Activated naive CD8-positive, alpha-beta T cell treated with anti-CD3 and anti-CD28 coated beads for 36 hours (primary cell): ENCODE results near the gene PTPRN2. TPM values are rescaled to one million over a fixed set of nuclear protein-coding genes. Genes with fewer than 3 reads are reported as not detected.
"Not testable (repeated sequence)": the region's sequence is repeated elsewhere in the genome, so short reads cannot be mapped to it uniquely, and the experiment has no call there.

Experiments
- DNase-seq: peaks from one replicate; pipeline ENCODE4 v3.0.0; 2021
- H3K27ac Mint-ChIP-seq: one replicate; pipeline ENCODE4 v1.8.0; 2022; ENCODE audit warnings: mild to moderate bottlenecking, moderate library complexity, mixed read lengths
- H3K27me3 Mint-ChIP-seq: one replicate; pipeline ENCODE4 v1.8.0; 2022; ENCODE audit warnings: mild to moderate bottlenecking, mixed read lengths
- H3K36me3 Mint-ChIP-seq: one replicate; pipeline ENCODE4 v1.8.0; 2021; ENCODE audit warnings: mild to moderate bottlenecking, mixed read lengths
- H3K4me1 Mint-ChIP-seq: one replicate; pipeline ENCODE4 v1.8.0; 2021; ENCODE audit warnings: mixed read lengths
- H3K4me3 Mint-ChIP-seq: one replicate; pipeline ENCODE4 v1.8.0; 2022; ENCODE audit warnings: mild to moderate bottlenecking, moderate library complexity, mixed read lengths
- H3K9me3 Mint-ChIP-seq: one replicate; pipeline ENCODE4 v1.8.0; 2022; ENCODE audit warnings: mixed read lengths
- total RNA-seq, 2 experiments: library from RNA; stranded (reverse); gene quantifications; one replicate each; pipeline ENCODE4 v1.2.3, GENCODE V29; 2021

The PTPRN2 gene
- total RNA-seq, 2 experiments from 2014 or later = 0.72 to 0.74 TPM

DNA sequence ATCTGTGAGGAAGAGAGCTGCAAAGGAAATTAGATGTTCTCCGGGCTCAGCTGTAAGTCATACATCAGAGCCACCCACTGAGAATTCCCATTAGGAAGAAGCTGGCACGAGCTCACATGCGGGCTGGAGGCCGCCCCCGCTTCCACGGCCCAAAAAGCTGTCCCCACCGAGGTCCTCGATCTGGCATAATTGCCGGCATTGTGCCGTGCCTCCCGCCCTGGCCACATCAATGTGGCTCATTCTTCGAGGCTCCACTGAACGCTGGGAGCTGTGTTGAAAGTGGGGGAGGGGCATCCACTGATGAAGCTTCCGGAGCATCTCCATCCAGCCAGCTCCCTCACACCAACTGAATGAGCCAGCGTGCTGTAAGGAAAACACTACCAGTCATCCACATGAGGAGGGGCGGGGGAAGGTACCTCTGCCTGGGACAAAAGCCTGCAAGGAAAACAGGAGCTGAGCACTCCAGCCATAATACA is 173.1 kb downstream of the PTPRN2 start:
- peaks cover 3% of the 10 kb centered on the region for H3K27me3 Mint-ChIP-seq
- no peak for DNase-seq
- peaks cover 7% of the 10 kb centered on the region for H3K9me3 Mint-ChIP-seq
- H3K36me3 Mint-ChIP-seq = no peaks in the 10 kb centered on the region
- H3K4me1 Mint-ChIP-seq = no peaks in the 10 kb centered on the region
- no peak overlapping the region for H3K4me3 Mint-ChIP-seq
- H3K27ac Mint-ChIP-seq = no peak overlapping the region

- H3K9me3 Mint-ChIP-seq = peaks cover 7% of the 10 kb centered on the region
- H3K27ac Mint-ChIP-seq = no peak overlapping the region
- no peak overlapping the region for H3K4me3 Mint-ChIP-seq
- no peaks in the 10 kb centered on the region for H3K36me3 Mint-ChIP-seq
- H3K4me1 Mint-ChIP-seq = no peaks in the 10 kb centered on the region
- peaks cover 3% of the 10 kb centered on the region for H3K27me3 Mint-ChIP-seq
- no peak for DNase-seq
These were observed 173.6 kb downstream of the PTPRN2 start for GRCh38 chr7:158414002-158414401.

DNA sequence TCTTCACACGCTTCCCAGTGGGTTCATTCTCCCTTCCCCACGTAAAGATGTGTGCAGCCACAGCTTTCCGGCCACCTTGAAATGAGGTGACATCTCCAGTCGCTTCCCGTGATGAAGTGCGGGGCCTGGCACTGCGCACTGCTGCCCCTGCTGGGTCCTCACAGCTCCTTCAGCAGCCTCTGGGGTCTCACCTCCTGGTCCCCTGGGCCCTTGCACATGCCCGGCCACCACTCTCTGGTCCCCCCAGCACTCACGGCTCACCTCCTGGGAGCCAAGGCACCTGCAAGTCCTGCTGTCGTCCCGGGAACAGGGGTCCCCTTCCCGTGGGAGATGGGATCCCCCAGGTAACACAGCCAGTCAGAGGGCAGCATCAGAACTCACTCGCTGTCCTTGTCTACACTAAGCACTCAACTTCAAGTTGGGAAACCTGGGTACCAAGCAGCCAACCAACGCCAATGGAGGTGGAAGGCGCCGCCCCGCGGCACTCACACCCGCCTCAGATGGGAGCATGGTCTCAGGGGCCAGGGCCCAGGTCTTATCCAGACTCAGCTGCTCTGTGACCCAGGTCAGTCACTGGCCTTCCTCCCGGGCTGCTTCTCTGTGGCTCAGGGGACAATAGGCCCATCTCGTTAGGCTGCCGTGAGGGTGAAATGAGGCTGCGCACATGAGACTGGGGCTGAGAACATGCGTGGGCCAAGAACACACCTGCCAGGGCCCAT is 176.2 kb downstream of the PTPRN2 start:
- Mint-ChIP-seq H3K36me3 (no peaks in the 10 kb centered on the region), H3K27me3 (peaks cover 3% of the 10 kb centered on the region), H3K4me1 (no peaks in the 10 kb centered on the region), H3K9me3 (no peaks in the 10 kb centered on the region), H3K4me3 (no peak overlapping the region), H3K27ac (no peak overlapping the region)
- DNase-seq = no peak

GRCh38 chr7:158410720-158411119 is 176.9 kb downstream of the PTPRN2 start:
- peaks cover 3% of the 10 kb centered on the region for H3K27me3 Mint-ChIP-seq
- no peaks in the 10 kb centered on the region for H3K36me3 Mint-ChIP-seq
- H3K4me3 Mint-ChIP-seq = no peak overlapping the region
- H3K4me1 Mint-ChIP-seq = no peaks in the 10 kb centered on the region
- no peaks in the 10 kb centered on the region for H3K9me3 Mint-ChIP-seq
- no peak overlapping the region for H3K27ac Mint-ChIP-seq
- DNase-seq = no peak

GRCh38 chr7:158409816-158410330 is 177.8 kb downstream of the PTPRN2 start:
- H3K4me3 Mint-ChIP-seq = no peak overlapping the region
- H3K27ac Mint-ChIP-seq = no peak overlapping the region

DNA sequence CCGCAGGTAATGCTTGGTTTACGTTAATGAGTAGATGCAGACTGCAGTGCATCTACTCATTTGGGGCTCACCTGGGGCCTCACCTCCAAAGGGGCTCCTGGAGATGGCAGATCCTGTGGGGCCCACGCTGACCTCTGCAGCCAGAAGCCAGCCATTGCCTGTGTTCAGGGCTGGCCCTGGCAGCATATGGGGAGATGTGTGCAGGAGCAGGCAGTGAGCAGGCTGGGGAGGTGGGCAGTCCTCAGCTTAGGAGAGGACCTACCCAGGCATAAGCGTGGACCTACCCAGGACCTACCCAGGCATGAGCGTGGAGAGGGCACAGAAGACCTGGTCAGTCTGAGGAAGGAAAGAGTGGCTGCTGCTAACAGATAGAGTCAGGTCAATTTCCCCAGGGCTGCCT is 178.5 kb downstream of the PTPRN2 start:
- no peaks in the 10 kb centered on the region for H3K4me1 Mint-ChIP-seq

More at GRCh38 chr7:158409816-158410330, 177.8 kb downstream of the PTPRN2 start:
- Mint-ChIP-seq H3K27me3 (peaks cover 3% of the 10 kb centered on the region), H3K9me3 (no peaks in the 10 kb centered on the region), H3K36me3 (no peaks in the 10 kb centered on the region), H3K4me1 (no peaks in the 10 kb centered on the region)
- DNase-seq = no peak

GRCh38 chr7:158408318-158408920 is 179.2 kb downstream of the PTPRN2 start:
- Mint-ChIP-seq H3K9me3 (no peaks in the 10 kb centered on the region), H3K27ac (no peak overlapping the region), H3K4me1 (no peaks in the 10 kb centered on the region), H3K27me3 (peaks cover 3% of the 10 kb centered on the region), H3K36me3 (no peaks in the 10 kb centered on the region), H3K4me3 (no peak overlapping the region)
- DNase-seq = no peak

More for the DNA sequence above, 178.5 kb downstream of the PTPRN2 start:
- Mint-ChIP-seq H3K27ac (no peak overlapping the region), H3K9me3 (no peaks in the 10 kb centered on the region), H3K36me3 (no peaks in the 10 kb centered on the region), H3K27me3 (peaks cover 3% of the 10 kb centered on the region), H3K4me3 (no peak overlapping the region)
- no peak for DNase-seq

DNA sequence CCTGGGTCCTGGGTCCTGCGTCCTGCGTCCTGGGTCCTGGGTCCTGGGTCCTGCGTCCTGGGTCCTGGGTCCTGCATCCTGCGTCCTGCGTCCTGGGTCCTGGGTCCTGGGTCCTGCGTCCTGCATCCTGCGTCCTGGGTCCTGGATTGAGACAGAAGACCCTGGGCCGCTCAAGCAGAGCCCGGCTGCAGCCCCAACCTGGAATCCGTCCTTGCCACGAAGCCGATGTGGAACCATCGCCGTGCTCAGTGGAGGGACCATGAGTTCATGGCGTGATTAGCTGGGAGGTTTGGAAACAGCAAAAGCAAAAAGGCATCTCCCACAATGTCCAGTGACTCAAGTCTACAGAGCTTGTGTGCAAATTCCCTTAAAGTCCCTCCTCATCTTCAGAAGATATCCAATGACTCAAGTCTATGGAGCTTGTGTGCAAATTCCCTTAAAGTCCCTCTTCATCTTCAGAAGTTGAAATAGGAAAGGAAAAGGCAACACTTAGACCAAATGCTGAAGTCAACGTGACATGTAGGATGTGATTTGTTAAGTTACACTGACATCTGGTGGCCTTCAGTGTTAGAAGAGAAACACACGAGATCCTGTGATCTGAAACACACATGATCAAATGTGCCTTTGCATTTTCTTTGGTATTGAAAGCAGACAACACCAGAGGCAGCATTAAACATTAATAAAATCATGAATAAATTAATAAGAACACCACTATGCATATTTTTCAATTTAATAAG is 179.9 kb downstream of the PTPRN2 start:
- no peaks in the 10 kb centered on the region for H3K36me3 Mint-ChIP-seq
- no peaks in the 10 kb centered on the region for H3K4me1 Mint-ChIP-seq
- H3K27ac Mint-ChIP-seq = no peak overlapping the region
- no peaks in the 10 kb centered on the region for H3K9me3 Mint-ChIP-seq
- no peak overlapping the region for H3K4me3 Mint-ChIP-seq
- DNase-seq = no peak
- peaks cover 3% of the 10 kb centered on the region for H3K27me3 Mint-ChIP-seq

- Mint-ChIP-seq H3K4me3 (no peak overlapping the region), H3K9me3 (no peaks in the 10 kb centered on the region), H3K27ac (no peak overlapping the region), H3K4me1 (no peaks in the 10 kb centered on the region), H3K27me3 (peaks cover 3% of the 10 kb centered on the region), H3K36me3 (no peaks in the 10 kb centered on the region)
- DNase-seq = no peak
These were observed 180.8 kb downstream of the PTPRN2 start for GRCh38 chr7:158406801-158407200.

DNA sequence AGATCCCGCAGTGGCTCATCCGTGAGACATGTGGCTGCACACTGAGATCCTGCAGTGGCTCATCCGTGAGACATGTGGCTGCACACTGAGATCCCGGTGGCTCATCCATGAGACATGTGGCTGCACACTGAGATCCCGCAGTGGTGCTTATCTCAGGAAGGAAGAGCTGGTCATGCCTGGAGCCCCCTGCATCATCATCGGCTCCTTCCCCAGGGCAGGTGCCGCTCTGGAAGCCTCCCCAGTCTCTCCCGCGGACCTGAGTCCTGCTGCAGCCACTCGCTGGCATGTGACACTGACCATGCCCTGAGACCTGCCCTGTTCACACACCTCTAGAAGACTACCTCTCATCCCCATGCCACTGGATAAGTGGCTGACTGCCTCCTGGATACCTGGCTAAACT is 181.3 kb downstream of the PTPRN2 start:
- peaks cover 7% of the 10 kb centered on the region for H3K27me3 Mint-ChIP-seq
- no peak overlapping the region for H3K27ac Mint-ChIP-seq
- no peak for DNase-seq
- no peak overlapping the region for H3K4me3 Mint-ChIP-seq
- H3K36me3 Mint-ChIP-seq = no peaks in the 10 kb centered on the region
- no peaks in the 10 kb centered on the region for H3K4me1 Mint-ChIP-seq
- no peaks in the 10 kb centered on the region for H3K9me3 Mint-ChIP-seq

DNA sequence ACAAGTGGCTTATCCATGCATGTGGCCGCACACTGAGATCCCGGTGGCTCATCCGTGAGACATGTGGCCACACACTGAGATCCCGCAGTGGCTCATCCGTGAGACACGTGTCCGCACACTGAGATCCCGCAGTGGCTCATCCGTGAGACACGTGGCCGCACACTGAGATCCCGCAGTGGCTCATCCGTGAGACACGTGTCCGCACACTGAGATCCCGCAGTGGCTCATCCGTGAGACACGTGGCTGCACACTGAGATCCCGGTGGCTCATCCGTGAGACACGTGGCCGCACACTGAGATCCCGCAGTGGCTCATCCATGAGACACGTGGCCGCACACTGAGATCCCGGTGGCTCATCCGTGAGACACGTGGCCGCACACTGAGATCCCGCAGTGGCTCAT is 181.9 kb downstream of the PTPRN2 start:
- H3K27ac Mint-ChIP-seq, H3K36me3 Mint-ChIP-seq, H3K9me3 Mint-ChIP-seq, DNase-seq, H3K4me1 Mint-ChIP-seq, H3K27me3 Mint-ChIP-seq, H3K4me3 Mint-ChIP-seq: not testable (repeated sequence)

GRCh38 chr7:158405324-158405723 is 182.3 kb downstream of the PTPRN2 start:
- Mint-ChIP-seq H3K4me1 (no peaks in the 10 kb centered on the region), H3K27ac (no peak overlapping the region), H3K9me3 (no peaks in the 10 kb centered on the region), H3K27me3 (peaks cover 7% of the 10 kb centered on the region), H3K36me3 (no peaks in the 10 kb centered on the region), H3K4me3 (no peak overlapping the region)
- no peak for DNase-seq

GRCh38 chr7:158404031-158404761 is 183.4 kb downstream of the PTPRN2 start:
- H3K36me3 Mint-ChIP-seq = no peaks in the 10 kb centered on the region
- H3K4me3 Mint-ChIP-seq = no peak overlapping the region
- DNase-seq = no peak
- H3K9me3 Mint-ChIP-seq = no peaks in the 10 kb centered on the region
- H3K27ac Mint-ChIP-seq = no peak overlapping the region
- H3K4me1 Mint-ChIP-seq = no peaks in the 10 kb centered on the region
- peaks cover 4% of the 10 kb centered on the region for H3K27me3 Mint-ChIP-seq

DNA sequence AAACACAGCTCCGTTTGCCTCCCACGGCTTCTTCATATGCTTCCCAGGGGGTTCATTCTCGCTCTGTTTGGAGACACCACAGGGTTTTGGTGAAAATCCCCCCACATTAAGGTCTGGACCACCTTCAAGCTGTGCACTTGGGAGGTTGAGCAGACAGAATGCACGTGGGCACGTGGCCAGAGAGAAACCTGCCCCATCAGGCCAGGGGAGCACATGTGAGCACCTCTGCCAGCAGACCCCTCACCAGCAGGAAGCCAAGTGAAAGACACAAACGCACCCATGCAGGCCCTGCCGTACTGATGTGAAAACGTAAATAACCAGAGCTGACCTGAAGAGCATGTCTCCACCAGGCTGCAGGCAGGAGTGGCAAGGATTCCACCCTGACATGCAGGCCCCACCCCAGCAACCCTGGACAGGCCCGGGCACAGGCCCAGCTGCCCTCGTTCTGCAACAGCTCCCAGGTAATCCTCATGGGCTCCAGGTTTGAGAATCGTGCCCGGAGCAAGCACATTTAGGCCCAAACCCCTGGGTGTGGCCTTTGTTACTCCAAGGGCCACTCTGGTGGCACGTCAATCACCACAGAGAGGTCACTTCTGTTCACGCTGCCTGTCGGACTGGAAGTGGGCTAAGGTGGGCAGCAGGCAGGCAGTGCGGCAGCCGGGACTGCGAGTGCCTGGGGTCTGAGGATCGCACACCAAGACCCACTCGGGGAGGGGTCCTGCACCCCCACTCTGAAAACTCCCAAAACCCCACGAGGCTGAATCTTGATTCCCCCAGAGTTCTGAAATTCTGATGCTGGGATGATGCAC is 184.4 kb downstream of the PTPRN2 start:
- peaks cover 6% of the 10 kb centered on the region for H3K9me3 Mint-ChIP-seq
- H3K4me3 Mint-ChIP-seq = no peak overlapping the region
- H3K27me3 Mint-ChIP-seq = peaks cover 4% of the 10 kb centered on the region
- no peak overlapping the region for H3K27ac Mint-ChIP-seq
- DNase-seq = no peak
- no peaks in the 10 kb centered on the region for H3K36me3 Mint-ChIP-seq
- no peaks in the 10 kb centered on the region for H3K4me1 Mint-ChIP-seq
